HG03175 (cell line): ENCODE data around the gene NRL.
"Not testable (repeated sequence)": the region's sequence is repeated elsewhere in the genome, so short reads cannot be mapped to it uniquely, and the experiment has no call there.

Source experiments
- ATAC-seq: cut with Tn5 transposase; IDR thresholded peaks from one replicate; pipeline ENCODE4 v1.9.1; 2021; ENCODE audit warnings: mild to moderate bottlenecking, moderate library complexity; ENCODE audit not compliant: unreplicated experiment

NRL gene

GRCh38 chr14:24127673-24128072 lies 12.9 kb upstream of the NRL start:
- ATAC-seq: no peak

- ATAC-seq: no peak
Measured at GRCh38 chr14:24126939-24127338, 12.2 kb upstream of the NRL start.

GRCh38 chr14:24123424-24124417 lies 9.0 kb upstream of the NRL start:
- ATAC-seq: peak; percentile 53

GRCh38 chr14:24122898-24123297 lies 8.1 kb upstream of the NRL start:
- ATAC-seq: no peak

- ATAC-seq: no peak
Measured at GRCh38 chr14:24122416-24122815, 7.7 kb upstream of the NRL start.

GRCh38 chr14:24121210-24121609 lies 6.5 kb upstream of the NRL start:
- ATAC-seq: no peak

GRCh38 chr14:24119691-24120090 lies 4.9 kb upstream of the NRL start:
- ATAC-seq: no peak

GRCh38 chr14:24117179-24117578 lies 2.4 kb upstream of the NRL start:
- no peak for ATAC-seq

- no peak for ATAC-seq
Measured at GRCh38 chr14:24116128-24116814, 1.5 kb upstream of the NRL start.

- ATAC-seq: no peak
Measured at GRCh38 chr14:24115422-24116127, 826 bp upstream of the NRL start.

- ATAC-seq: peak; percentile 26
Measured at GRCh38 chr14:24113801-24114531, 783 bp downstream of the NRL start.

GRCh38 chr14:24113379-24113800 lies 1.4 kb downstream of the NRL start:
- ATAC-seq: no peak

- no peak for ATAC-seq
Measured at GRCh38 chr14:24110523-24110922, 4.2 kb downstream of the NRL start.

GRCh38 chr14:24110060-24110459 lies 4.7 kb downstream of the NRL start:
- no peak for ATAC-seq

GRCh38 chr14:24108336-24108874 lies 6.3 kb downstream of the NRL start:
- peak; percentile 47 for ATAC-seq

GRCh38 chr14:24106672-24107271 lies 8.0 kb downstream of the NRL start:
- ATAC-seq: no peak

- not testable (repeated sequence) for ATAC-seq
Measured at GRCh38 chr14:24105609-24106239, 9.0 kb downstream of the NRL start.

- no peak for ATAC-seq
Measured at GRCh38 chr14:24103451-24103850, 11.3 kb downstream of the NRL start.

GRCh38 chr14:24102357-24103048 lies 12.2 kb downstream of the NRL start:
- no peak for ATAC-seq
